HCT116 (cell line): Measurements from ENCODE around the gene PAOX. TPM values are rescaled to one million over a fixed set of nuclear protein-coding genes. Genes with fewer than 3 reads are reported as not detected.

Source experiments
- ATAC-seq: fragments of 200-7000 bp; cut with Tn5 transposase; 2 replicates; pipeline ENCODE4 v1.9.1; 2020; ENCODE audit warnings: mild to moderate bottlenecking, moderate library complexity
- BruUV-seq: library from RNA; stranded (reverse); fragments of 400-500 nt; replicated peaks from 2 replicates; lab custom pipeline; 2021; lab: Mats Ljungman, UMichigan
- CTCF ChIA-PET: fragments of 300-600 bp; sonication (Branson Sonifier 250); formaldehyde crosslinking; loops from one replicate; lab custom pipeline; 2021; ENCODE audit warnings: antibody characterized with exemption; lab: Charles Lee
- POLR2A ChIA-PET: fragments of 300-600, 350-600 bp; sonication (Branson Sonifier 250); formaldehyde crosslinking; loops from one replicate; lab custom pipeline; 2021; ENCODE audit warnings: antibody characterized with exemption; lab: Charles Lee
- RAD21 ChIA-PET, 2 experiments: fragments of 300-600 bp; sonication (Branson Sonifier 250); formaldehyde crosslinking; loops; one replicate each; lab custom pipeline; 2023; ENCODE audit warnings: low total read pairs in 2 of 2; ENCODE audit not compliant: uncharacterized antibody in 2 of 2, unreplicated experiment in 2 of 2, low non-redundant PET in 1 of 2; lab: Charles Lee
- DNase-seq: peaks from one replicate; pipeline ENCODE4 v3.0.0-alpha.2; 2010; ENCODE audit warnings: low read depth, low spot score
- H2AFZ ChIP-seq: fragments of 200-600 bp; shearing (Covaris generic), sonication (generic); 2 replicates; pipeline ENCODE4 v1.6.1; 2017; ENCODE audit warnings: low read depth, mixed run types, mixed read lengths, antibody characterized with exemption, low read length; ENCODE audit not compliant: poor library complexity, severe bottlenecking
- H3K27ac ChIP-seq: 2 replicates; pipeline ENCODE4 v1.5.1; 2012; ENCODE audit warnings: low read depth, low read length
- H3K27me3 ChIP-seq: fragments of 200-600 bp; sonication (generic); 2 replicates; pipeline ENCODE4 v1.6.1; 2016; ENCODE audit warnings: mixed run types, low read length, mixed read lengths; ENCODE audit not compliant: insufficient read depth
- H3K36me3 ChIP-seq, 2 experiments: fragments of 200-500 bp in 1 of 2; fragments of 200-600 bp in 1 of 2; sonication (Bioruptor generic) in 1 of 2; sonication (generic) in 1 of 2; 2 replicates each; pipeline versions ENCODE4 v1.5.1 to v1.6.1; 2014 to 2016; ENCODE audit warnings: low read length in 2 of 2, inconsistent platforms in 1 of 2, mixed read lengths in 1 of 2, mixed run types in 1 of 2; ENCODE audit not compliant: insufficient read depth in 2 of 2, control insufficient read depth in 1 of 2
- H3K4me1 ChIP-seq, 2 experiments: fragments of 200-600 bp in 1 of 2; sonication (generic) in 1 of 2; 2 replicates each; pipeline versions ENCODE4 v1.5.1 to v1.6.1; 2012 to 2017; ENCODE audit warnings: low read length in 2 of 2, inconsistent platforms in 1 of 2, mild to moderate bottlenecking in 1 of 2, mixed read lengths in 1 of 2, mixed run types in 1 of 2, moderate library complexity in 1 of 2; ENCODE audit not compliant: insufficient read depth in 2 of 2, control insufficient read depth in 1 of 2
- H3K4me2 ChIP-seq: fragments of 200-600 bp; sonication (generic); 2 replicates; pipeline ENCODE4 v1.6.1; 2017; ENCODE audit warnings: mixed run types, low read length, mixed read lengths
- H3K4me3 ChIP-seq, 2 experiments: fragments of 200-600 bp in 1 of 2; sonication (generic) in 1 of 2; replicated peaks in 1 of 2; 2 replicates each; pipeline ENCODE4 v1.5.1; 2011 to 2016; ENCODE audit warnings: low read length in 2 of 2, control low read depth in 1 of 2, low read depth in 1 of 2, mild to moderate bottlenecking in 1 of 2, mixed read lengths in 1 of 2, mixed run types in 1 of 2
- H3K79me2 ChIP-seq: fragments of 200-600 bp; sonication (generic); 2 replicates; pipeline ENCODE4 v1.6.1; 2017; ENCODE audit warnings: mild to moderate bottlenecking, mixed run types, low read length, moderate library complexity, mixed read lengths; ENCODE audit not compliant: insufficient read depth
- H3K9ac ChIP-seq: fragments of 200-600 bp; sonication (generic); 2 replicates; pipeline ENCODE4 v1.6.1; 2016; ENCODE audit warnings: low read length, mixed read lengths
- H3K9me2 ChIP-seq: fragments of 200-600 bp; sonication (generic), shearing (Covaris generic); 2 replicates; pipeline ENCODE4 v1.6.1; 2017; ENCODE audit warnings: mixed run types, mild to moderate bottlenecking, moderate library complexity; ENCODE audit not compliant: insufficient read depth
- H3K9me3 ChIP-seq, 2 experiments: fragments of 200-500 bp in 1 of 2; fragments of 200-600 bp in 1 of 2; sonication (Bioruptor generic) in 1 of 2; sonication (generic) in 1 of 2; 2 replicates each; pipeline ENCODE4 v1.6.1; 2014 to 2017; ENCODE audit warnings: low read length in 2 of 2, mixed read lengths in 2 of 2, inconsistent platforms in 1 of 2, low read depth in 1 of 2, mild to moderate bottlenecking in 1 of 2, mixed run types in 1 of 2, moderate library complexity in 1 of 2; ENCODE audit not compliant: control insufficient read depth in 1 of 2, insufficient read depth in 1 of 2
- H4K20me1 ChIP-seq: fragments of 200-600 bp; sonication (generic), shearing (Covaris generic); 2 replicates; pipeline ENCODE4 v1.6.1; 2017; ENCODE audit warnings: mixed run types, mild to moderate bottlenecking, moderate library complexity; ENCODE audit not compliant: insufficient read depth
- EGR1 ChIP-seq: IDR thresholded peaks from 2 replicates; pipeline ENCODE4 v1.6.1; 2012; ENCODE audit warnings: low read depth
- EZH2phosphoT487 ChIP-seq: fragments of 200-600 bp; IDR thresholded peaks from 2 replicates; pipeline ENCODE4 v1.6.1; 2018; ENCODE audit warnings: antibody characterized with exemption, borderline replicate concordance
- FOSL1 ChIP-seq: IDR thresholded peaks from 2 replicates; pipeline ENCODE4 v1.6.1; 2012; ENCODE audit warnings: low read depth
- MAX ChIP-seq: IDR thresholded peaks from 2 replicates; pipeline ENCODE4 v1.6.1; 2012
- POLR2A ChIP-seq: IDR thresholded peaks from 2 replicates; pipeline ENCODE4 v1.7.0; 2011; ENCODE audit warnings: borderline replicate concordance; ENCODE audit not compliant: insufficient read depth, insufficient read length; ENCODE audit errors: extremely low read depth
- POLR2AphosphoS5 ChIP-seq: IDR thresholded peaks from 2 replicates; pipeline ENCODE4 v1.6.1; 2011; ENCODE audit warnings: mild to moderate bottlenecking, low read depth, low read length, moderate library complexity
- SIN3A ChIP-seq: IDR thresholded peaks from 2 replicates; pipeline ENCODE4 v1.6.1; 2012; ENCODE audit warnings: low read depth
- SRF ChIP-seq: IDR thresholded peaks from 2 replicates; pipeline ENCODE4 v1.6.1; 2012; ENCODE audit warnings: low read depth
- TCF7L2 ChIP-seq: IDR thresholded peaks from 2 replicates; pipeline ENCODE4 v1.7.0; 2011; ENCODE audit warnings: borderline replicate concordance, inconsistent platforms; ENCODE audit not compliant: insufficient read depth, insufficient read length; ENCODE audit errors: extremely low read depth
- YY1 ChIP-seq: IDR thresholded peaks from 2 replicates; pipeline ENCODE4 v1.6.1; 2011; ENCODE audit warnings: low read length, low read depth, moderate library complexity, mild to moderate bottlenecking; ENCODE audit not compliant: insufficient replicate concordance; ENCODE audit errors: extremely low read depth
- ZBTB33 ChIP-seq: IDR thresholded peaks from 2 replicates; pipeline ENCODE4 v1.6.1; 2011; ENCODE audit warnings: mild to moderate bottlenecking, low read length, moderate library complexity; ENCODE audit not compliant: insufficient replicate concordance; ENCODE audit errors: extremely low read depth
- ZNF274 ChIP-seq: fragments of 200-500 bp; sonication (Bioruptor generic); IDR thresholded peaks from 2 replicates; pipeline ENCODE4 v1.6.1; 2014; ENCODE audit warnings: mild to moderate bottlenecking, low read depth, low read length, inconsistent platforms
- intact Hi-C: fragments of 100-400 bp; cut with micrococcal nuclease; formaldehyde crosslinking; loops from 2 replicates; pipeline ENCODE4 v1.10.0; 2022
- total RNA-seq: library from RNA; stranded (reverse); gene quantifications from one replicate; pipeline ENCODE4 v1.2.1, GENCODE V29; 2021; ENCODE audit not compliant: unreplicated experiment
- TF ChIP-seq, protein P1 (sequence below): IDR thresholded peaks from 2 replicates; pipeline ENCODE4 v1.6.1; 2012; ENCODE audit warnings: low read depth

The PAOX gene
- total RNA-seq, 1 experiment from 2014 or later, result 3.5 TPM

- intact Hi-C loops, result no loop called here
- POLR2A ChIA-PET, result no interaction called here
- no TSS peak for BruUV-seq
Measured at GRCh38 chr10:133418289-133418993, 39.4 kb downstream of the PAOX start.

DNA sequence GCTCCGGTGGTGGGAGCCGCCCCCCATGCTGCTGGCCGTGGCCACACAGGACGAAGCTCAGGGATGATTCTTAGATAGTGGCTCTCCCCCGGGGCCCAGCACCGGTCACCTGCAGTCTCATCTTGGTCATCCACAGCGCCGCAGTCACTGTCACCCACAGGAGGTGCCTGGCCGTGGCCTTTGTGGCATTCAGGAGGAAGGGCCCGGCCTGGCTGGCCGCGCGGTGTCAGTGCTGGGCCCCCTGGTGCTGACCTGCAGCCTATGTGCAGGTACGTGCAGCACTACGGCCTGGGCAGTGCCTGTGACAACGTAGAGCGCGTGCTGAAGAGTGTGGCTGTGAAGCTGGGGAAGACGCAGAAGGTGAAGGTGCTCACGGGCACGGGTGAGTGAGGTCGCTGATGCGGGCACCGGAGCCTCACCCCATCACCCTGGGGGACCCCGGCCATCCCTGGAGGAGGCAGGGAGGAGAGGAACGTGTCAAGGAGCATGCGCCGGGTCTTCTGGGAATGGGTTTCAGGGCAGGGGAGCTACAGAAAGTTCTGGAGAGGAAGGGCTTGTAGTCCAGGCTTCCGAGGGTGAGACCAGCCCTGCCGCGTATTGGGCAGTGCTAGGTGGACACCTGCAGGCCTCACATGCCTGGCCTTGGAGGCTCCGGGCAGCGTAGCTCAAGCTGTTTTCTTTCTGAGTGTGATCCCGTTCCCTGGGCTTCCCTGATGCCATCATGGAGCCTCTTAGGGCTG is 40.3 kb downstream of the PAOX start:
- DNase-seq (no peak), ATAC-seq (no peak)
- H3K9ac ChIP-seq, result no peak overlapping the region
- no peak overlapping the region for H3K4me2 ChIP-seq
- no peaks in the 10 kb centered on the region for H3K27me3 ChIP-seq
- H4K20me1 ChIP-seq, result no peaks in the 10 kb centered on the region
- CTCF ChIA-PET, result no interaction called here
- POLR2A ChIA-PET, result no interaction called here
- H3K9me2 ChIP-seq, result no peaks in the 10 kb centered on the region
- H3K9me3 ChIP-seq, result no peaks in the 10 kb centered on the region
- H3K27ac ChIP-seq, result no peak overlapping the region
- no peak overlapping the region for H3K4me3 ChIP-seq
- H3K79me2 ChIP-seq, result no peaks in the 10 kb centered on the region
- no peaks in the 10 kb centered on the region for H3K4me1 ChIP-seq
- intact Hi-C loops, result no loop called here
- H2AFZ ChIP-seq, result no peak overlapping the region
- no TSS peak for BruUV-seq
- RAD21 ChIA-PET, result no interaction called here
- H3K36me3 ChIP-seq, result peaks cover 0 to 3% of the 10 kb centered on the region in 2 experiments; a peak in 1 of 4 replicates
- TF ChIP-seq TCF7L2 (no peak), MAX (no peak), EGR1 (no peak), POLR2A (no peak), ZBTB33 (no peak), YY1 (no peak), POLR2AphosphoS5 (no peak), EZH2phosphoT487 (no peak), SRF (no peak), ZNF274 (no peak), FOSL1 (no peak)
- TF ChIP-seq, protein P1, sequence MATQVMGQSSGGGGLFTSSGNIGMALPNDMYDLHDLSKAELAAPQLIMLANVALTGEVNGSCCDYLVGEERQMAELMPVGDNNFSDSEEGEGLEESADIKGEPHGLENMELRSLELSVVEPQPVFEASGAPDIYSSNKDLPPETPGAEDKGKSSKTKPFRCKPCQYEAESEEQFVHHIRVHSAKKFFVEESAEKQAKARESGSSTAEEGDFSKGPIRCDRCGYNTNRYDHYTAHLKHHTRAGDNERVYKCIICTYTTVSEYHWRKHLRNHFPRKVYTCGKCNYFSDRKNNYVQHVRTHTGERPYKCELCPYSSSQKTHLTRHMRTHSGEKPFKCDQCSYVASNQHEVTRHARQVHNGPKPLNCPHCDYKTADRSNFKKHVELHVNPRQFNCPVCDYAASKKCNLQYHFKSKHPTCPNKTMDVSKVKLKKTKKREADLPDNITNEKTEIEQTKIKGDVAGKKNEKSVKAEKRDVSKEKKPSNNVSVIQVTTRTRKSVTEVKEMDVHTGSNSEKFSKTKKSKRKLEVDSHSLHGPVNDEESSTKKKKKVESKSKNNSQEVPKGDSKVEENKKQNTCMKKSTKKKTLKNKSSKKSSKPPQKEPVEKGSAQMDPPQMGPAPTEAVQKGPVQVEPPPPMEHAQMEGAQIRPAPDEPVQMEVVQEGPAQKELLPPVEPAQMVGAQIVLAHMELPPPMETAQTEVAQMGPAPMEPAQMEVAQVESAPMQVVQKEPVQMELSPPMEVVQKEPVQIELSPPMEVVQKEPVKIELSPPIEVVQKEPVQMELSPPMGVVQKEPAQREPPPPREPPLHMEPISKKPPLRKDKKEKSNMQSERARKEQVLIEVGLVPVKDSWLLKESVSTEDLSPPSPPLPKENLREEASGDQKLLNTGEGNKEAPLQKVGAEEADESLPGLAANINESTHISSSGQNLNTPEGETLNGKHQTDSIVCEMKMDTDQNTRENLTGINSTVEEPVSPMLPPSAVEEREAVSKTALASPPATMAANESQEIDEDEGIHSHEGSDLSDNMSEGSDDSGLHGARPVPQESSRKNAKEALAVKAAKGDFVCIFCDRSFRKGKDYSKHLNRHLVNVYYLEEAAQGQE, result no peak

More at GRCh38 chr10:133418289-133418993, 39.4 kb downstream of the PAOX start:
- Histone ChIP-seq H3K4me2 (no peak overlapping the region), H3K4me3 (no peak overlapping the region), H3K27ac (no peak overlapping the region), H3K79me2 (no peaks in the 10 kb centered on the region), H3K4me1 (no peaks in the 10 kb centered on the region), H3K9me2 (no peaks in the 10 kb centered on the region), H2AFZ (no peak overlapping the region), H3K27me3 (no peaks in the 10 kb centered on the region), H3K36me3 (peaks cover 0 to 3% of the 10 kb centered on the region in 2 experiments; a peak in 1 of 4 replicates), H3K9me3 (no peaks in the 10 kb centered on the region), H4K20me1 (no peaks in the 10 kb centered on the region), H3K9ac (no peak overlapping the region)
- RAD21 ChIA-PET, result no interaction called here
- ATAC-seq (no peak), DNase-seq (no peak)
- CTCF ChIA-PET, result no interaction called here
- no peak for TF ChIP-seq SIN3A
